Measurements from ENCODE around the gene ZNF311. TPM values are rescaled to one million over a fixed set of nuclear protein-coding genes. Genes with fewer than 3 reads are reported as not detected.

ZNF311 gene
- total RNA-seq, 1 experiment from 2014 or later, result 0.57 TPM

GRCh38 chr6:28947831-28948270 lies 57.3 kb downstream of the ZNF311 start:
- no peak overlapping the region for H3K18ac ChIP-seq (ENCODE audit: insufficient read length, low read depth, low read length)
- WGBS (ENCODE audit: extremely low coverage, insufficient read length, low lambda C conversion rate), result no CpG with 5 or more reads among the region's 1 CpG
- no peak for DNase-seq
- H3K27ac ChIP-seq (ENCODE audit: insufficient read length, low read depth, low read length), result no peak overlapping the region
- no peaks in the 10 kb centered on the region for H4K20me1 ChIP-seq (ENCODE audit: control insufficient read depth, insufficient read depth, insufficient read length)
- TF ChIP-seq CTCF (conservative IDR thresholded peaks at IDR 0.05), result no peak
- H2BK15ac ChIP-seq (ENCODE audit: low read depth, low read length), result no peak overlapping the region
- no peak overlapping the region for H3K4me2 ChIP-seq (ENCODE audit: insufficient read depth, insufficient read length, low read length)
- no peak overlapping the region for H2BK120ac ChIP-seq (ENCODE audit: low read depth, low read length, poor library complexity, severe bottlenecking)
- peaks cover 4 to 5% (median 5%) of the 10 kb centered on the region in 3 experiments; a peak in 6 of 7 replicates for H3K36me3 Mint-ChIP-seq (ENCODE audit: insufficient read depth in 1 of 3, low read depth in 3 of 3)
- no peak overlapping the region for H4K5ac ChIP-seq (ENCODE audit: insufficient read length, low read depth, low read length)
- H3K79me2 ChIP-seq (ENCODE audit: insufficient read depth, low read length), result no peaks in the 10 kb centered on the region
- H3K4me1 ChIP-seq (ENCODE audit: insufficient read depth, low read length), result peaks cover 2% of the 10 kb centered on the region; the same call in 1 of the 2 replicates
- no peak overlapping the region for H3K56ac ChIP-seq (ENCODE audit: insufficient read length, low read depth, low read length)
- H3K9me3 ChIP-seq (ENCODE audit: control insufficient read depth, low read depth, low read length), result no peaks in the 10 kb centered on the region
- peaks cover 7 to 9% of the 10 kb centered on the region in 2 experiments for H3K9me3 Mint-ChIP-seq
- H3K4me1 Mint-ChIP-seq, result peaks cover 24 to 26% of the 10 kb centered on the region in 2 experiments
- no peak overlapping the region for H3K27ac Mint-ChIP-seq
- no peak overlapping the region for H2BK5ac ChIP-seq (ENCODE audit: insufficient read length, low read length)
- no peak overlapping the region for H4K8ac ChIP-seq (replicated peaks; ENCODE audit: insufficient read length, low read depth, low read length)
- H4K91ac ChIP-seq (ENCODE audit: insufficient read length, low read depth, low read length), result no peak overlapping the region
- no peak overlapping the region for H2AK5ac ChIP-seq (ENCODE audit: insufficient read length, low read length)
- H3K23me2 ChIP-seq (ENCODE audit: insufficient read length, low read depth, low read length, poor library complexity, severe bottlenecking), result no peaks in the 10 kb centered on the region
- H3K14ac ChIP-seq (ENCODE audit: insufficient read depth, low read length), result no peak overlapping the region
- H2BK12ac ChIP-seq (ENCODE audit: insufficient read length, low read depth, low read length), result no peak overlapping the region
- no peak overlapping the region for H2AFZ ChIP-seq (ENCODE audit: low read length)
- H3K27me3 Mint-ChIP-seq (ENCODE audit: low read depth), result peaks cover 7% of the 10 kb centered on the region; the same call in 1 of the 2 replicates
- H3K79me1 ChIP-seq (ENCODE audit: insufficient read depth, low read depth, low read length, poor library complexity, severe bottlenecking), result no peaks in the 10 kb centered on the region
- H3K23ac ChIP-seq (ENCODE audit: insufficient read length, low read depth, low read length), result no peak overlapping the region
- no peak overlapping the region; a peak in 1 of 5 replicates for H3K4me3 Mint-ChIP-seq
- H2BK20ac ChIP-seq (ENCODE audit: low read depth, low read length, poor library complexity, severe bottlenecking), result no peak overlapping the region
- no peaks in the 10 kb centered on the region for H3K27me3 ChIP-seq (ENCODE audit: insufficient read depth, low read length)
- H3K9ac ChIP-seq (ENCODE audit: extremely low read depth, insufficient read length, low read length), result no peak overlapping the region
- H3K4ac ChIP-seq (ENCODE audit: low read depth, low read length), result no peak overlapping the region
- H3T11ph ChIP-seq (ENCODE audit: low read length), result no peak overlapping the region

Data from H9 (cell line).